ENCODE data around the gene MCU. TPM values are rescaled to one million over a fixed set of nuclear protein-coding genes. Genes with fewer than 3 reads are reported as not detected.

Gene MCU
- total RNA-seq, 1 donor from 2014 or later, result 20.3 TPM

GRCh38 chr10:72790216-72790990 lies 98.5 kb downstream of the MCU start:
- TF ChIP-seq, protein P1, sequence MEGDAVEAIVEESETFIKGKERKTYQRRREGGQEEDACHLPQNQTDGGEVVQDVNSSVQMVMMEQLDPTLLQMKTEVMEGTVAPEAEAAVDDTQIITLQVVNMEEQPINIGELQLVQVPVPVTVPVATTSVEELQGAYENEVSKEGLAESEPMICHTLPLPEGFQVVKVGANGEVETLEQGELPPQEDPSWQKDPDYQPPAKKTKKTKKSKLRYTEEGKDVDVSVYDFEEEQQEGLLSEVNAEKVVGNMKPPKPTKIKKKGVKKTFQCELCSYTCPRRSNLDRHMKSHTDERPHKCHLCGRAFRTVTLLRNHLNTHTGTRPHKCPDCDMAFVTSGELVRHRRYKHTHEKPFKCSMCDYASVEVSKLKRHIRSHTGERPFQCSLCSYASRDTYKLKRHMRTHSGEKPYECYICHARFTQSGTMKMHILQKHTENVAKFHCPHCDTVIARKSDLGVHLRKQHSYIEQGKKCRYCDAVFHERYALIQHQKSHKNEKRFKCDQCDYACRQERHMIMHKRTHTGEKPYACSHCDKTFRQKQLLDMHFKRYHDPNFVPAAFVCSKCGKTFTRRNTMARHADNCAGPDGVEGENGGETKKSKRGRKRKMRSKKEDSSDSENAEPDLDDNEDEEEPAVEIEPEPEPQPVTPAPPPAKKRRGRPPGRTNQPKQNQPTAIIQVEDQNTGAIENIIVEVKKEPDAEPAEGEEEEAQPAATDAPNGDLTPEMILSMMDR (IDR thresholded peaks at IDR 0.05; ENCODE audit: borderline replicate concordance), result no peak
- no peak for DNase-seq
- H3K27ac ChIP-seq (replicated peaks), result no peak overlapping the region
- H3K27me3 ChIP-seq (ENCODE audit: low read depth), result no peaks in the 10 kb centered on the region
- H3K4me3 ChIP-seq, result no peak overlapping the region
- H3K36me3 ChIP-seq, result no peaks in the 10 kb centered on the region
- intact Hi-C loops (cut with micrococcal nuclease), result no loop called here
- no peaks in the 10 kb centered on the region for H3K9me3 ChIP-seq (replicated peaks)
- H3K4me1 ChIP-seq, result peaks cover 32% of the 10 kb centered on the region

GRCh38 chr10:72792288-72792687 lies 100.3 kb downstream of the MCU start:
- DNase-seq, result no peak
- Histone ChIP-seq H3K36me3 (no peaks in the 10 kb centered on the region), H3K27ac (replicated peaks) (peak overlapping the region; percentile 34), H3K27me3 (ENCODE audit: low read depth) (no peaks in the 10 kb centered on the region), H3K4me3 (no peak overlapping the region), H3K9me3 (replicated peaks) (no peaks in the 10 kb centered on the region), H3K4me1 (peaks cover 28% of the 10 kb centered on the region)
- TF ChIP-seq, protein P1 (IDR thresholded peaks at IDR 0.05; ENCODE audit: borderline replicate concordance), result no peak
- intact Hi-C loops (cut with micrococcal nuclease), result no loop called here

DNA sequence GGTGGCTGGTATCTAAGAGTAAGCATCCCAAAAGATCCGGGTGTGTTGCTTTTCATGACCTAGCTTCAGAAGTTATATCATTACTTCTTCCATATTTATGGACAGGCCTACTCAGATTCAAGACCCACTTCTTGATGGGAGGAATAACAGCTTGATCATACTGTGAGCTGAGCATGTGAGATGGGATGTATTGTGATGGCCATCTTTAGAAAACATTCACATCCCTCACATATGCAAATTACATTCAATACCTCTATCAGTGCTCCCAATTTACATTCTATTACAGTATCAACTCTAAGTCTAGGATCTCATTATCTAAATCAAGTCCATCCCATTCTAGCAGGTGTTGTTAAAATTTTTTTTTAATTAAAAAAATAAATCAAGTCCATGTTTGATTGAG lies 101.8 kb downstream of the MCU start:
- H3K9me3 ChIP-seq (replicated peaks), result no peaks in the 10 kb centered on the region
- peaks cover 28% of the 10 kb centered on the region for H3K4me1 ChIP-seq
- no peaks in the 10 kb centered on the region for H3K36me3 ChIP-seq
- no peak for DNase-seq
- TF ChIP-seq, protein P1 (IDR thresholded peaks at IDR 0.05; ENCODE audit: borderline replicate concordance), result no peak
- H3K27ac ChIP-seq (replicated peaks), result no peak overlapping the region
- intact Hi-C loops (cut with micrococcal nuclease), result no loop called here
- no peak overlapping the region for H3K4me3 ChIP-seq
- no peaks in the 10 kb centered on the region for H3K27me3 ChIP-seq (ENCODE audit: low read depth)

GRCh38 chr10:72794260-72794659 lies 102.3 kb downstream of the MCU start:
- intact Hi-C loops (cut with micrococcal nuclease), result no loop called here
- no peaks in the 10 kb centered on the region for H3K27me3 ChIP-seq (ENCODE audit: low read depth)

GRCh38 chr10:72796042-72796441 lies 104.1 kb downstream of the MCU start:
- TF ChIP-seq, protein P1 (IDR thresholded peaks at IDR 0.05; ENCODE audit: borderline replicate concordance), result no peak
- H3K9me3 ChIP-seq (replicated peaks), result no peaks in the 10 kb centered on the region
- H3K27me3 ChIP-seq (ENCODE audit: low read depth), result no peaks in the 10 kb centered on the region
- H3K4me1 ChIP-seq, result peaks cover 22% of the 10 kb centered on the region
- intact Hi-C loops (cut with micrococcal nuclease), result no loop called here
- no peaks in the 10 kb centered on the region for H3K36me3 ChIP-seq
- no peak overlapping the region for H3K4me3 ChIP-seq
- no peak overlapping the region for H3K27ac ChIP-seq (replicated peaks)
- no peak for DNase-seq

More at GRCh38 chr10:72794260-72794659, 102.3 kb downstream of the MCU start:
- H3K4me3 ChIP-seq, result no peak overlapping the region
- H3K9me3 ChIP-seq (replicated peaks), result no peaks in the 10 kb centered on the region
- peaks cover 28% of the 10 kb centered on the region for H3K4me1 ChIP-seq
- DNase-seq, result no peak
- no peaks in the 10 kb centered on the region for H3K36me3 ChIP-seq
- no peak overlapping the region for H3K27ac ChIP-seq (replicated peaks)
- TF ChIP-seq, protein P1 (IDR thresholded peaks at IDR 0.05; ENCODE audit: borderline replicate concordance), result no peak

All from left ventricle myocardium inferior (tissue), 1 donor.